SK-N-SH treated with all-trans-retinoic acid at 6 μM for 48 hours (cell line): ENCODE results near the gene ZSWIM5.
"Not testable (repeated sequence)": the region's sequence is repeated elsewhere in the genome, so short reads cannot be mapped to it uniquely, and the experiment has no call there.

Experiments used
- ARNTL ChIP-seq: fragments of 450-650 bp; formaldehyde crosslinking; IDR thresholded peaks from 2 replicates; pipeline ENCODE4 v1.5.0; 2020; ENCODE audit warnings: low read depth, mild to moderate bottlenecking, moderate library complexity, borderline replicate concordance
- BACH2 ChIP-seq: fragments of 250-450 bp; sonication (Bioruptor Pico); IDR thresholded peaks from 2 replicates; pipeline ENCODE4 v1.9.0; 2021; ENCODE audit warnings: mild to moderate bottlenecking, borderline replicate concordance
- CSDC2 ChIP-seq: fragments of 250-450 bp; sonication (Bioruptor Pico); IDR thresholded peaks from 2 replicates; pipeline ENCODE4 v1.5.0; 2020; ENCODE audit warnings: mild to moderate bottlenecking, moderate library complexity
- ESRRG ChIP-seq: fragments of 250-450 bp; sonication (Bioruptor Pico); IDR thresholded peaks from 2 replicates; pipeline ENCODE4 v1.6.1; 2021; ENCODE audit warnings: mild to moderate bottlenecking
- ISL1 ChIP-seq: fragments of 250-450 bp; sonication (Bioruptor Pico); IDR thresholded peaks from 2 replicates; pipeline ENCODE4 v2.1.2; 2022; ENCODE audit warnings: mild to moderate bottlenecking, moderate library complexity
- OSR1 ChIP-seq: fragments of 250-450 bp; sonication (Bioruptor Pico); IDR thresholded peaks from 2 replicates; pipeline ENCODE4 v1.8.0; 2022; ENCODE audit warnings: moderate library complexity, mild to moderate bottlenecking, inconsistent platforms
- RARB ChIP-seq: fragments of 250-450 bp; sonication (Bioruptor Pico); IDR thresholded peaks from 2 replicates; pipeline ENCODE4 v1.8.0; 2021; ENCODE audit warnings: mild to moderate bottlenecking, moderate library complexity
- SNAI2 ChIP-seq: fragments of 250-450 bp; sonication (Bioruptor Pico); IDR thresholded peaks from 2 replicates; pipeline ENCODE4 v1.5.0; 2020; ENCODE audit warnings: mild to moderate bottlenecking, moderate library complexity
- TCF4 ChIP-seq: fragments of 250-450 bp; sonication (Bioruptor Pico); IDR thresholded peaks from 2 replicates; pipeline ENCODE4 v1.8.0; 2021; ENCODE audit warnings: mild to moderate bottlenecking, moderate library complexity, borderline replicate concordance
- ZFP30 ChIP-seq: fragments of 450-650 bp; formaldehyde crosslinking; IDR thresholded peaks from 2 replicates; pipeline ENCODE4 v1.5.0; 2022; ENCODE audit warnings: mild to moderate bottlenecking, moderate library complexity
- ZNF70 ChIP-seq: fragments of 450-650 bp; formaldehyde crosslinking; IDR thresholded peaks from 2 replicates; pipeline ENCODE4 v1.5.0; 2020; ENCODE audit warnings: mild to moderate bottlenecking, moderate library complexity
- TF ChIP-seq, protein P1 (sequence below): fragments of 250-450 bp; sonication (Bioruptor Pico); IDR thresholded peaks from 2 replicates; pipeline ENCODE4 v1.5.1; 2021; ENCODE audit warnings: mild to moderate bottlenecking, moderate library complexity
- TF ChIP-seq, protein P2 (sequence below): fragments of 250-450 bp; sonication (Bioruptor Pico); IDR thresholded peaks from 2 replicates; pipeline ENCODE4 v1.5.0; 2020; ENCODE audit warnings: mild to moderate bottlenecking, moderate library complexity
- TF ChIP-seq, protein P3 (sequence below): fragments of 250-450 bp; sonication (Bioruptor Pico); IDR thresholded peaks from 2 replicates; pipeline ENCODE4 v1.5.1; 2020; ENCODE audit warnings: low read depth, mild to moderate bottlenecking, moderate library complexity

DNA sequence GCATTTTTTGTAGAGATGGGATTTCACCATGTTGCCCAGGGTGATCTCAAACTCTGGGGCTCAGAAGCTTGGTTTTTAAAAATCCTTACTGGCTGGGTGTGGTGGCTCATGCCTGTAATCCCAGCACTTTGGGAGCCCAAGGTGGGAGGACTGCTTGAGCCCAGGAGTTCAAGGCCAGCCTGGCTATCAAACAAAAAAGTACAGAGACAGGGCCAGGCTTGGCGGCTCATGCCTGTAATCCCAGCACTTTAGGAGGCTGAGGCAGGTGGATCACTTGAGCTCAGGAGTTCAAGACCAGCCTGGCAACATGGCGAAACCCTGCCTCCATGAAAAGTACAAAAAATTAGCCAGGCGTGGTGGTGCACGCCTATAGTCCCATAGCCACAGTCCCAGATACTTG is 112.0 kb downstream of the ZSWIM5 start:
- not testable (repeated sequence) for TF ChIP-seq RARB (CRISPR knock-in tag); ZFP30 (CRISPR knock-in tag); TCF4; ARNTL (CRISPR knock-in tag); CSDC2 (CRISPR knock-in tag); ISL1 (CRISPR knock-in tag); SNAI2 (CRISPR knock-in tag); BACH2 (CRISPR knock-in tag); ESRRG (CRISPR knock-in tag); ZNF70 (CRISPR knock-in tag); OSR1
- TF ChIP-seq, protein P1, sequence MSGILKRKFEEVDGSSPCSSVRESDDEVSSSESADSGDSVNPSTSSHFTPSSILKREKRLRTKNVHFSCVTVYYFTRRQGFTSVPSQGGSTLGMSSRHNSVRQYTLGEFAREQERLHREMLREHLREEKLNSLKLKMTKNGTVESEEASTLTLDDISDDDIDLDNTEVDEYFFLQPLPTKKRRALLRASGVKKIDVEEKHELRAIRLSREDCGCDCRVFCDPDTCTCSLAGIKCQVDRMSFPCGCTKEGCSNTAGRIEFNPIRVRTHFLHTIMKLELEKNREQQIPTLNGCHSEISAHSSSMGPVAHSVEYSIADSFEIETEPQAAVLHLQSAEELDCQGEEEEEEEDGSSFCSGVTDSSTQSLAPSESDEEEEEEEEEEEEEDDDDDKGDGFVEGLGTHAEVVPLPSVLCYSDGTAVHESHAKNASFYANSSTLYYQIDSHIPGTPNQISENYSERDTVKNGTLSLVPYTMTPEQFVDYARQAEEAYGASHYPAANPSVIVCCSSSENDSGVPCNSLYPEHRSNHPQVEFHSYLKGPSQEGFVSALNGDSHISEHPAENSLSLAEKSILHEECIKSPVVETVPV (CRISPR knock-in tag) = not testable (repeated sequence)
- TF ChIP-seq, protein P2, sequence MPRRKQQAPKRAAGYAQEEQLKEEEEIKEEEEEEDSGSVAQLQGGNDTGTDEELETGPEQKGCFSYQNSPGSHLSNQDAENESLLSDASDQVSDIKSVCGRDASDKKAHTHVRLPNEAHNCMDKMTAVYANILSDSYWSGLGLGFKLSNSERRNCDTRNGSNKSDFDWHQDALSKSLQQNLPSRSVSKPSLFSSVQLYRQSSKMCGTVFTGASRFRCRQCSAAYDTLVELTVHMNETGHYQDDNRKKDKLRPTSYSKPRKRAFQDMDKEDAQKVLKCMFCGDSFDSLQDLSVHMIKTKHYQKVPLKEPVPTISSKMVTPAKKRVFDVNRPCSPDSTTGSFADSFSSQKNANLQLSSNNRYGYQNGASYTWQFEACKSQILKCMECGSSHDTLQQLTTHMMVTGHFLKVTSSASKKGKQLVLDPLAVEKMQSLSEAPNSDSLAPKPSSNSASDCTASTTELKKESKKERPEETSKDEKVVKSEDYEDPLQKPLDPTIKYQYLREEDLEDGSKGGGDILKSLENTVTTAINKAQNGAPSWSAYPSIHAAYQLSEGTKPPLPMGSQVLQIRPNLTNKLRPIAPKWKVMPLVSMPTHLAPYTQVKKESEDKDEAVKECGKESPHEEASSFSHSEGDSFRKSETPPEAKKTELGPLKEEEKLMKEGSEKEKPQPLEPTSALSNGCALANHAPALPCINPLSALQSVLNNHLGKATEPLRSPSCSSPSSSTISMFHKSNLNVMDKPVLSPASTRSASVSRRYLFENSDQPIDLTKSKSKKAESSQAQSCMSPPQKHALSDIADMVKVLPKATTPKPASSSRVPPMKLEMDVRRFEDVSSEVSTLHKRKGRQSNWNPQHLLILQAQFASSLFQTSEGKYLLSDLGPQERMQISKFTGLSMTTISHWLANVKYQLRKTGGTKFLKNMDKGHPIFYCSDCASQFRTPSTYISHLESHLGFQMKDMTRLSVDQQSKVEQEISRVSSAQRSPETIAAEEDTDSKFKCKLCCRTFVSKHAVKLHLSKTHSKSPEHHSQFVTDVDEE = not testable (repeated sequence)
- TF ChIP-seq, protein P3, sequence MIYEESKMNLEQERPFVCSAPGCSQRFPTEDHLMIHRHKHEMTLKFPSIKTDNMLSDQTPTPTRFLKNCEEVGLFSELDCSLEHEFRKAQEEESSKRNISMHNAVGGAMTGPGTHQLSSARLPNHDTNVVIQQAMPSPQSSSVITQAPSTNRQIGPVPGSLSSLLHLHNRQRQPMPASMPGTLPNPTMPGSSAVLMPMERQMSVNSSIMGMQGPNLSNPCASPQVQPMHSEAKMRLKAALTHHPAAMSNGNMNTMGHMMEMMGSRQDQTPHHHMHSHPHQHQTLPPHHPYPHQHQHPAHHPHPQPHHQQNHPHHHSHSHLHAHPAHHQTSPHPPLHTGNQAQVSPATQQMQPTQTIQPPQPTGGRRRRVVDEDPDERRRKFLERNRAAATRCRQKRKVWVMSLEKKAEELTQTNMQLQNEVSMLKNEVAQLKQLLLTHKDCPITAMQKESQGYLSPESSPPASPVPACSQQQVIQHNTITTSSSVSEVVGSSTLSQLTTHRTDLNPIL (CRISPR knock-in tag) = not testable (repeated sequence)
